ENCODE results near the gene MYG1.

MYG1 gene

DNA sequence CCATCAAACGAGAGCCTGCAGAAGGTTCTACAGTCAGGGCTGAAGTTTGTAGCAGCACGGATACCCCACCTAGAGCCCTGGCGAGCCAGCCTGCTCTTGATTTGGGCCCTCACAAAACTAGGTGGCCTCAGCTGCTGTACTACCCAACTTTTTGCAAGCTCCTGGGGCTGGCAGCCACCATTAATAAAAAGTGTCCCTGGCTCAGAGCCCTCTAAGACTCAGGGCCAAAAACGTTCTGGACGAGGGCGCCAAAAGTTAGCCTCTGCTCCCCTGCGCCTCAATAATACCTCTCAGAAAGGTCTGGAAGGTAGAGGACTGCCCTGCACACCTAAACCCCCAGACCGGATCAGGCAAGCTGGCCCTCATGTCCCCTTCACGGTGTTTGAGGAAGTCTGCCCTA, 13.0 kb upstream of the MYG1 start:
- TF ChIP-seq, protein P1, sequence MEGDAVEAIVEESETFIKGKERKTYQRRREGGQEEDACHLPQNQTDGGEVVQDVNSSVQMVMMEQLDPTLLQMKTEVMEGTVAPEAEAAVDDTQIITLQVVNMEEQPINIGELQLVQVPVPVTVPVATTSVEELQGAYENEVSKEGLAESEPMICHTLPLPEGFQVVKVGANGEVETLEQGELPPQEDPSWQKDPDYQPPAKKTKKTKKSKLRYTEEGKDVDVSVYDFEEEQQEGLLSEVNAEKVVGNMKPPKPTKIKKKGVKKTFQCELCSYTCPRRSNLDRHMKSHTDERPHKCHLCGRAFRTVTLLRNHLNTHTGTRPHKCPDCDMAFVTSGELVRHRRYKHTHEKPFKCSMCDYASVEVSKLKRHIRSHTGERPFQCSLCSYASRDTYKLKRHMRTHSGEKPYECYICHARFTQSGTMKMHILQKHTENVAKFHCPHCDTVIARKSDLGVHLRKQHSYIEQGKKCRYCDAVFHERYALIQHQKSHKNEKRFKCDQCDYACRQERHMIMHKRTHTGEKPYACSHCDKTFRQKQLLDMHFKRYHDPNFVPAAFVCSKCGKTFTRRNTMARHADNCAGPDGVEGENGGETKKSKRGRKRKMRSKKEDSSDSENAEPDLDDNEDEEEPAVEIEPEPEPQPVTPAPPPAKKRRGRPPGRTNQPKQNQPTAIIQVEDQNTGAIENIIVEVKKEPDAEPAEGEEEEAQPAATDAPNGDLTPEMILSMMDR (IDR thresholded peaks at IDR 0.05; ENCODE audit: control insufficient read depth, insufficient read depth, low read depth, low read length, missing control alignments) = no peak
- DNase-seq (ENCODE audit: low read depth) = no peak
- no peak overlapping the region for H3K4me3 ChIP-seq (ENCODE audit: control insufficient read depth, low read depth, low read length)

DNA sequence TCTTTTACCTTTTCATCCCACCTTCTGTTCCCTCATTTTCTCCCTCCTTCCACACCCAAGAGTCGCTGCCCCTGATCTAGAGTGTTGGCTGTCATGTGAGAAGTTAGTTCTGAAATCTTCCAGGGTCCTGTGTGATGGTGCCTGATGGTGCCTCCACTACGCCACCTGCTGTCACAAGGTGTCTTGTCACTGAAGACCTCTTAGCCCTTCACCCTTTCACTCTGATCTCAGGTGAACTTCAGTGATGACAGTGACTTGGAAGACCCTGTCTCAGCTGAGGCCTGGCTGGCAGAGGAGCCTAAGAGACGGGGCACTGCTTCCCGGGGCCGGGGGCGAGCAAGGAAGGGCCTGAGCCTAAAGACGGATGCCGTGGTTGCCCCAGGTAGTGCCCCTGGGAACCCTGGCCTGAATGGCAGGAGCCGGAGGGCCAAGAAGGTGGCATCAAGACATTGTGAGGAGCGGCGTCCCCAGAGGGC, 11.7 kb upstream of the MYG1 start:
- DNase-seq (ENCODE audit: low read depth) = no peak

DNA sequence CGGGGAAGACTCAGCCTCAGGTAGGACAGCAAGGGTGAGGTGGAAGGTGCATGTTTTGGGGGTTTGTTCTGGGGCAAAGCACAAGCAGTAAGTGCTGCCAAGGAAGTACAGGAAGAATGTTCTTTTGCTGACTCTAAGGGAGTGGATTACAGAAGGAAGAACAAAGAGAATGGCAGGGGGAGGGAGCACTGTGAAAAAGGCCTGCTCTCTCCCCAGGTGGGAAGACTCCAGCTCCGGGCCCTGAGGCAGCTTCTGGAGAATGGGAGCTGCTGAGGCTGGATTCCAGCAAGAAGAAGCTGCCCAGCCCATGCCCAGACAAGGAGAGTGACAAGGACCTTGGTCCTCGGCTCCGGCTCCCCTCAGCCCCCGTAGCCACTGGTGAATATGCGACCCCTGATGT, 11.2 kb upstream of the MYG1 start:
- TF ChIP-seq, protein P1 (IDR thresholded peaks at IDR 0.05; ENCODE audit: control insufficient read depth, insufficient read depth, low read depth, low read length, missing control alignments) = no peak
- no peak for DNase-seq (ENCODE audit: low read depth)
- H3K4me3 ChIP-seq (ENCODE audit: control insufficient read depth, low read depth, low read length) = no peak overlapping the region

More for the DNA sequence above, 11.7 kb upstream of the MYG1 start:
- TF ChIP-seq, protein P1 (IDR thresholded peaks at IDR 0.05; ENCODE audit: control insufficient read depth, insufficient read depth, low read depth, low read length, missing control alignments) = peak; percentile 69
- no peak overlapping the region for H3K4me3 ChIP-seq (ENCODE audit: control insufficient read depth, low read depth, low read length)

DNA sequence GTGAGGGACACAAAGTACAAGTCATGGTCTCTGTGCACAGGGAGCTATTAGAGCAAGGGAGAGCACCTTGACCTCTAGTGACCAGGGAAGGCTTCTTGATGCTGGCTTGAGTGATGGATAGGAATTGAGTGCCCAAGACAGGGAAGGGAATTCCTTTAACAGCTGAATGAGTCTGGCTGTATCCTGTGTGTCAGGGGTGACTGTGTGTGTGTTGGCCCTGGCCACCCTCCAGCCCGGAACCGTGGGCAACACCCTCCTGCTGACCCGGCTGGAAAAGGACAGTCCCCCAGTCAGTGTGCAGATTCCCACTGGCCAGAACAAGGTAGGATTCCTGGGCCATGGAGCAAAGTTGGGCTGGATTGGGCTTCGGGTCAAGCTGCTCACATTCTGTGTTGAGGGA, 9.6 kb upstream of the MYG1 start:
- no peak overlapping the region for H3K4me3 ChIP-seq (ENCODE audit: control insufficient read depth, low read depth, low read length)
- DNase-seq (ENCODE audit: low read depth) = no peak
- TF ChIP-seq, protein P1 (IDR thresholded peaks at IDR 0.05; ENCODE audit: control insufficient read depth, insufficient read depth, low read depth, low read length, missing control alignments) = no peak

DNA sequence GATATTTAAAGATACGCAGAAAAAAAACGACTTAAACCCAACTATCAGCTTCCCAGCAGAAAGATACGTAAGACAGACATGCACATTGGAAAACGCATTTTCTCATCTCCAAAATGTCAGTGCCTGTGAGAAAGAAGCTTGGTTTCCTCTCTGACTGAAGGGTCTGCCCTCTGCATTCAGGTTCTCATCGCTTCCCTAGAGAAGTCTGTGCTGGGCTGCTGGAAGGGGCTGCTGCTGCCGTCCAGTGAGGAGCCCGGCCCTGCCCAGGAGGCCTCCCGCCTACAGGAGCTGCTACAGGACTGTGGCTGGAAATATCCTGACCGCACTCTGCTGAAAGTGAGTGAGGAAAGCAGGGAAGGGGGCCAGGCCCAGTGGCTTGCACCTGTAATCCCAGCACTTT, 8.8 kb upstream of the MYG1 start:
- no peak for DNase-seq (ENCODE audit: low read depth)
- TF ChIP-seq, protein P1 (IDR thresholded peaks at IDR 0.05; ENCODE audit: control insufficient read depth, insufficient read depth, low read depth, low read length, missing control alignments) = no peak
- no peak overlapping the region for H3K4me3 ChIP-seq (ENCODE audit: control insufficient read depth, low read depth, low read length)

DNA sequence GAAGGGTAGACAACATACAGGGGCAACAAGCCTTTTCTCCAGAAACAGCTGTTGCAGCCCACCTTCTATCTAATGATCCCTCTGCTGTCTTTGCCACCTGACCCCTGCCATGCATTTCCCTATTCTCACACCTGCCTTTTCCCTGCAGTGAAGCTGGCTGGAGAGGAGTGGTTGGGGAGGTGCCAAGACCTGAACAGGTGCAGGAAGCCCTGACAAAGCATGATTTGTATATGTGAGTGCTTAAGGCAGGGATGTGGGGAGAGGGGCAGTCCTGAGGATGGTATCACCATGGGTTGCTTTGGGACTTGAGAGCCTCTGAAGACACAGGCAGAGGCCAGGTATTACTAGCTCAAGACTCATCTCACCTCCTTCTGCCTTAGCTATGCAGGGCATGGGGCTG, 7.1 kb upstream of the MYG1 start:
- DNase-seq (ENCODE audit: low read depth) = no peak
- H3K4me3 ChIP-seq (ENCODE audit: control insufficient read depth, low read depth, low read length) = no peak overlapping the region
- TF ChIP-seq, protein P1 (IDR thresholded peaks at IDR 0.05; ENCODE audit: control insufficient read depth, insufficient read depth, low read depth, low read length, missing control alignments) = no peak

Data from AG09309 (cell line).